Measurements from ENCODE around the gene AKNA.

DNA sequence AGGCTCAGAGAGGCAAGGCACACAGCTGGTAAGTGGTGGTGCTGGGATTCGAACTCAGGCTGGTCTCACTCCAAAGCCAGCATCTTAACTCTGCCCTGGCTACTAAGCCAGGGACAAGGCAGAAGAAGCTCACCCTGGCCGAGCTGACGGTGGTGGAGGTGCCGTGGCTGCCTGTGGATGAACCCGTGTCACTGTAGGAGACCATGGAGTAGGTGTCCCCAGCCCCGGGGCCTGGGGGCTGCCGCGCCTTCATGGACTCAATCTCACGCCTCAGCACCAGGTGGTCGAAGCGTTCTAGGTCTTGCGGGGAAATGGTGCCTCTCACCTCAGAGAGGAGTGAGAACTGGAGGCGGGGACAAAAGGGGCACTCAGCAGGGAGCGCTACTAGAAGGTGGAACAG, 35.4 kb upstream of the AKNA start:
- TF ChIP-seq, protein P1, sequence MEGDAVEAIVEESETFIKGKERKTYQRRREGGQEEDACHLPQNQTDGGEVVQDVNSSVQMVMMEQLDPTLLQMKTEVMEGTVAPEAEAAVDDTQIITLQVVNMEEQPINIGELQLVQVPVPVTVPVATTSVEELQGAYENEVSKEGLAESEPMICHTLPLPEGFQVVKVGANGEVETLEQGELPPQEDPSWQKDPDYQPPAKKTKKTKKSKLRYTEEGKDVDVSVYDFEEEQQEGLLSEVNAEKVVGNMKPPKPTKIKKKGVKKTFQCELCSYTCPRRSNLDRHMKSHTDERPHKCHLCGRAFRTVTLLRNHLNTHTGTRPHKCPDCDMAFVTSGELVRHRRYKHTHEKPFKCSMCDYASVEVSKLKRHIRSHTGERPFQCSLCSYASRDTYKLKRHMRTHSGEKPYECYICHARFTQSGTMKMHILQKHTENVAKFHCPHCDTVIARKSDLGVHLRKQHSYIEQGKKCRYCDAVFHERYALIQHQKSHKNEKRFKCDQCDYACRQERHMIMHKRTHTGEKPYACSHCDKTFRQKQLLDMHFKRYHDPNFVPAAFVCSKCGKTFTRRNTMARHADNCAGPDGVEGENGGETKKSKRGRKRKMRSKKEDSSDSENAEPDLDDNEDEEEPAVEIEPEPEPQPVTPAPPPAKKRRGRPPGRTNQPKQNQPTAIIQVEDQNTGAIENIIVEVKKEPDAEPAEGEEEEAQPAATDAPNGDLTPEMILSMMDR (IDR thresholded peaks at IDR 0.05) = no peak
- TF ChIP-seq EZH2phosphoT487 (IDR thresholded peaks at IDR 0.05) (no peak), EZH2 (IDR thresholded peaks at IDR 0.05) (no peak)
